Measurements from ENCODE around the gene LPP.

LPP gene

DNA sequence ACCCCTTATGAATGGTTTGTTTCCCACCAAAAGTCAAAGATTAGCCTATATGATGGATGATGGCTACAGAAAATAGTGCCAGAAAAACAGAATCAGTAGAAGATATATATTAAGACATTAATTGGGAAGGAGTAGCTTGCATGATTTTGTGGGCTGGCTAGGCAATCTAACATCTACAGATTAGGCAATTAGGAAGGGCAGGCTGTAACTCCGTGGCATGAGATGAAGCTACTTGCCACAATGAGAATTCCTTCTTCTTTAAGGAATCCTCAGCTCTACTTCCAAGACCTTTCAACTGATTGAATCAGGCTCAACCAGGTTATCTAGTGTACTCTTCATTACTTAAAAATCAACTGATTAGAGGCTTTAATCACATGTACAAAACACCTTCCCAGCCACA lies 426.7 kb downstream of the LPP start:
- no peak for DNase-seq (ENCODE audit: low spot score)
- H3K27ac ChIP-seq = no peak overlapping the region
- POLR2A ChIA-PET (ENCODE audit: low non-redundant PET) = no interaction called here
- TF ChIP-seq, protein P1, sequence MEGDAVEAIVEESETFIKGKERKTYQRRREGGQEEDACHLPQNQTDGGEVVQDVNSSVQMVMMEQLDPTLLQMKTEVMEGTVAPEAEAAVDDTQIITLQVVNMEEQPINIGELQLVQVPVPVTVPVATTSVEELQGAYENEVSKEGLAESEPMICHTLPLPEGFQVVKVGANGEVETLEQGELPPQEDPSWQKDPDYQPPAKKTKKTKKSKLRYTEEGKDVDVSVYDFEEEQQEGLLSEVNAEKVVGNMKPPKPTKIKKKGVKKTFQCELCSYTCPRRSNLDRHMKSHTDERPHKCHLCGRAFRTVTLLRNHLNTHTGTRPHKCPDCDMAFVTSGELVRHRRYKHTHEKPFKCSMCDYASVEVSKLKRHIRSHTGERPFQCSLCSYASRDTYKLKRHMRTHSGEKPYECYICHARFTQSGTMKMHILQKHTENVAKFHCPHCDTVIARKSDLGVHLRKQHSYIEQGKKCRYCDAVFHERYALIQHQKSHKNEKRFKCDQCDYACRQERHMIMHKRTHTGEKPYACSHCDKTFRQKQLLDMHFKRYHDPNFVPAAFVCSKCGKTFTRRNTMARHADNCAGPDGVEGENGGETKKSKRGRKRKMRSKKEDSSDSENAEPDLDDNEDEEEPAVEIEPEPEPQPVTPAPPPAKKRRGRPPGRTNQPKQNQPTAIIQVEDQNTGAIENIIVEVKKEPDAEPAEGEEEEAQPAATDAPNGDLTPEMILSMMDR (conservative IDR thresholded peaks at IDR 0.05; ENCODE audit: low read depth) = no peak
- CTCF ChIA-PET = no interaction called here

DNA sequence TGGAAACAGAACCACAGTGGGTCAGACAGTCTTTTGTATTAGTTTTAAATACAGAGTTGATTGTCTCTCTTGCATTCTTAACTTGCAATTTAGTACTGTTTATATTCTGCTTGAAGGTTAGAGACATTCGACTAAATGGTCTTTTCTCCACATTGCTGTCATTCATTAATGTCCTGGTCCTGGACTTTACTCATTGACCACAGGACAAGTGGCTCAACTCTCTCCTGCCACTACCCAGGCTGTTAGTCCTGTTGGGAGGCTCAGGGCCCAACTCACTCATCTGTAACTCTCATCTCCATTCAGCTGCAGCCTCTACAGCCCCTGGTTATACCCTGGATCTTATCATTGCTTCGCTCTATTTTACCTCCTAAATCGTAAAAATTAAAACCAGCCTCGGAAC lies 427.4 kb downstream of the LPP start:
- TF ChIP-seq, protein P1 (conservative IDR thresholded peaks at IDR 0.05; ENCODE audit: low read depth) = no peak
- POLR2A ChIA-PET (ENCODE audit: low non-redundant PET) = no interaction called here
- DNase-seq (ENCODE audit: low spot score) = no peak
- CTCF ChIA-PET = no interaction called here
- no peak overlapping the region for H3K27ac ChIP-seq

DNA sequence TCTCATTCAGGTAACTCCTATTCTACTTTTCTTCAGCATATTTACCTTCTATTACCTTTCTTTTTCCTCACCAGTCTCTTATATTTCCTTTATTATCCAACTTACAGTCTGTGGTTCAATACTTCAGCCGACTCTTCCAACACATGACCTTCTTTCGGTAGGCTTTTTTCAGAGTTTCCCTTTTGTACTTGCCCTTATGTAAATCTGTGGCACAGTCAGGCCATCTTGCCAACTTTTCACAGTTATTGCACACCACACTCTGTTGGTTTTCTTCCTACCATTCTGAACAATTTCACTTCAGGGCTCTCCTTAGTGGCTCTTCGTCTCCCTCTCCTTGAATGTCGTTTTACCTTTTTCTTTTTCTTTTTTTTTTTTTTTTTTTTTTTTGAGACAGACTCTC lies 427.8 kb downstream of the LPP start:
- TF ChIP-seq, protein P1 (conservative IDR thresholded peaks at IDR 0.05; ENCODE audit: low read depth) = no peak
- ChIA-PET CTCF (no interaction called here), POLR2A (ENCODE audit: low non-redundant PET) (no interaction called here)
- no peak for DNase-seq (ENCODE audit: low spot score)
- H3K27ac ChIP-seq = no peak overlapping the region

DNA sequence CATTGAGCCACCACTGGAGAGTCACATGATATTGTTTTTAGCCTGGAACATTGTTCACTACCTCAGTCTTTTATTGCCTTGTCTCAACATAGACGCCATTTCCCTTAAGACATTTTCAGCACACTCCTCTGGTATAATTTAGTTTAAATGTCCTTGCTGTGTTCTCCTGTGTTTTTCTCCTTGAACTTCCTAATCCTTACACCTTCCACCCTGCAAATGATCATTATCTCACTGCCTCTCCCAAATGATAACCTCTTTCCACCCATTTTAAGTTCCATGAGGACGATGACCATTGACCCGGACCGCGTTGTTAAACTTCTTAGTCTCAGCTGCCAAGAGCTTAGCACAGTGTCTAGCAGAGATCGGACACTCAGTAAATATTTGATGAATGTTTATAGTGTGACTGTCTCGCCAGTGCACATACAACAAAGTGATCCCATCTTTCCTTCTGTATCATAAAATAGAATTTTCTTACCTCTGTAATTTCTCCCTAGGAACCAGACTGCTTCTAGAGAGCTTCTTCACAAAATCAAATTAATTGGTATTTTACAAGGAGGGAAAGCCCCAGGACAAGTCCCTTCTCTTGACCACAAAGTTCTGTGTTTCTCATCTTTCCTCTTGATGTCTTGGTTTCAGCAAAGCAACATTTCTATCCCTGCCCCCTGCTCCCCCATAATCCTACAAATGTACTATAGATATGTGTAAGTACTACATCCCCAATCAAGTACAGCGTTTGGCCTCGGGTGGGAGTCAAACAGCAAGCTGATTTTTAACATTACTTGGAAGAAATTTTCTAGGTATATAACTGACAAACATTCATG lies 429.6 kb downstream of the LPP start:
- CTCF ChIA-PET = no interaction called here
- no peak for DNase-seq (ENCODE audit: low spot score)

DNA sequence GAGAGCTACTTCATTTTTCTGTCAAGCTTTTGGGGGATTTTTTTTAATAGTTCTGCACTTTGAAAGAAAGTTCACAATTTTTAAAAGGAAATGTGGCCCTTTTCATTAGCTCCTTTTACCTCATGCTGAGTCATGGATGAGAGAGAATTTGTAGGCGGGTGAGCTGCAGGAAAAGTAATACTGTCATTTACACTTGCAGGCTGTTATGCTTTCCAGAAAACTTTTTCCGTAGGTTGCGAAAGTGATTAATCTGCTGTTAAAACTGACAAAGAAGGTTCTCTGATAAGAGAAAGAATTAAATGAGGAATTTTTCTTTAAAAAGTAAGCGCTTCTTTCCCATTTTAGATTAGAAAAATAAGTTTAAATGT lies 430.2 kb downstream of the LPP start:
- POLR2A ChIA-PET (ENCODE audit: low non-redundant PET) = no interaction called here
- TF ChIP-seq, protein P1 (conservative IDR thresholded peaks at IDR 0.05; ENCODE audit: low read depth) = no peak
- peak; percentile 55 for DNase-seq (ENCODE audit: low spot score)
- CTCF ChIA-PET = no interaction called here
- no peak overlapping the region for H3K27ac ChIP-seq

More for the DNA sequence above, 429.6 kb downstream of the LPP start:
- POLR2A ChIA-PET (ENCODE audit: low non-redundant PET) = no interaction called here
- TF ChIP-seq, protein P1 (conservative IDR thresholded peaks at IDR 0.05; ENCODE audit: low read depth) = no peak
- H3K27ac ChIP-seq = no peak overlapping the region

DNA sequence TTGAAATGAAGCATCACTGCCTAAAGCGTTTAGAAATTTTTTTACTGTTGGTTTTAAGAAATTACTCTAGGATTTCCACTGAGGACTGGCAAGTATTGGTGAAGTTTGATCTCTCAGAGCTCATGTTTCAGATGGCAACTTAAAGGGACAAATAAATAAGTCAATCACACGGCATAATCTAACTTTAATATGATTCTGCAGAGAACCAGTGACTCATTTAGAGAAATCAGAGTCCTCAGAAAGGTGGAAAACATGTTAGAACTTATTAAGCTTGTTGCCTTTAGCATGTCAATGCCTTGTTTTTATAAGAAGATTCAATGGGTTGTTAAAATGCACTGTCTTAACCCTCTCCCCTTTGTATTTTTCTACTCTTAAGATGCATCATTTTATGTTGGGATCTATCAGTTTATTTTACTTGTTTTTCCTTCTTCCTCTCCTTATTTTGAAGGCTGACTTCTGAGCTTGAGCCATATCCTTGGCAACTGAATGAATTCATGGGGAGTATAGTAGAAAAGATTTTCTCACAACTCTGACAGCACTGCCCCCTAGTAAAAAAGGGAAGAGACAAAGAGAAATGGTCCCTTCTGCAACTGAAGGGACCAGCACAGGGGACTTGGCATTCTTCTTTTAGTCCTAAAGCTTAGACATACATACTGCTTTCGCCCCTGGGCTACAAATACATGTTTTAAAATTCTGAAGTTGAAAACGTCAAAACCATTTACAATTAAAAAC lies 431.2 kb downstream of the LPP start:
- no peak overlapping the region for H3K27ac ChIP-seq
- ChIA-PET POLR2A (ENCODE audit: low non-redundant PET) (no interaction called here), CTCF (interaction anchor here (0.6 kb wide), 3 partner anchors 283 to 845 kb away, joined by 3 to 4 read pairs (median 4); no protein-coding TSS in a partner anchor)
- peak; percentile 45 for DNase-seq (ENCODE audit: low spot score)
- TF ChIP-seq, protein P1 (conservative IDR thresholded peaks at IDR 0.05; ENCODE audit: low read depth) = no peak; the same call in 1 of the 2 replicates
